Smooth muscle cell (in vitro differentiated cells): ENCODE results near the gene CCL17. TPM values are rescaled to one million over a fixed set of nuclear protein-coding genes. Genes with fewer than 3 reads are reported as not detected.
"Not testable (repeated sequence)": the region's sequence is repeated elsewhere in the genome, so short reads cannot be mapped to it uniquely, and the experiment has no call there.

ENCODE experiments used
- DNase-seq: peaks from one replicate; lab custom pipeline; 2025; ENCODE audit not compliant: unreplicated experiment; lab: John Stamatoyannopoulos, UW
- H2AFZ ChIP-seq: fragments of 200-600 bp; sonication (generic); 2 replicates; pipeline ENCODE4 v1.6.0; 2016; ENCODE audit warnings: antibody characterized with exemption, low read depth, mild to moderate bottlenecking
- H3F3A ChIP-seq: fragments of 200-600 bp; sonication (generic); 2 replicates; pipeline ENCODE4 v1.6.0; 2017; ENCODE audit warnings: antibody characterized with exemption, low read depth
- H3K27ac ChIP-seq: fragments of 200-600 bp; sonication (generic); 2 replicates; pipeline ENCODE4 v1.5.1; 2016; ENCODE audit warnings: low read depth, mild to moderate bottlenecking
- H3K27me3 ChIP-seq: fragments of 200-600 bp; sonication (generic); 2 replicates; pipeline ENCODE4 v1.6.1; 2016; ENCODE audit warnings: low read depth, mild to moderate bottlenecking
- H3K36me3 ChIP-seq: fragments of 200-600 bp; sonication (generic); 2 replicates; pipeline ENCODE4 v1.5.1; 2016; ENCODE audit warnings: low read depth
- H3K4me1 ChIP-seq: fragments of 200-600 bp; sonication (generic); 2 replicates; pipeline ENCODE4 v1.5.1; 2016; ENCODE audit warnings: low read depth
- H3K4me2 ChIP-seq: fragments of 200-600 bp; sonication (generic); 2 replicates; pipeline ENCODE4 v1.6.0; 2016; ENCODE audit warnings: mild to moderate bottlenecking
- H3K4me3 ChIP-seq: fragments of 200-600 bp; sonication (generic); 2 replicates; pipeline ENCODE4 v1.5.1; 2016; ENCODE audit warnings: mild to moderate bottlenecking
- H3K79me2 ChIP-seq: fragments of 200-600 bp; sonication (generic); 2 replicates; pipeline ENCODE4 v1.6.0; 2016; ENCODE audit warnings: low read depth, mild to moderate bottlenecking
- H3K9ac ChIP-seq: fragments of 200-600 bp; sonication (generic); 2 replicates; pipeline ENCODE4 v1.6.0; 2016; ENCODE audit warnings: low read depth
- H3K9me3 ChIP-seq: fragments of 200-600 bp; sonication (generic); replicated peaks from 2 replicates; pipeline ENCODE4 v1.5.1; 2016; ENCODE audit warnings: low read depth
- H4K20me1 ChIP-seq: fragments of 200-600 bp; sonication (generic); 2 replicates; pipeline ENCODE4 v1.6.0; 2016; ENCODE audit warnings: low read depth
- CTCF ChIP-seq: fragments of 200-600 bp; sonication (generic); IDR thresholded peaks from 2 replicates; pipeline ENCODE4 v1.5.1; 2017; ENCODE audit warnings: borderline replicate concordance, mild to moderate bottlenecking, antibody characterized with exemption; ENCODE audit not compliant: insufficient read depth, poor library complexity, severe bottlenecking
- WGBS: methylation state at CpG from one replicate; pipeline ENCODE4 v1.1.7; 2016; ENCODE audit warnings: low lambda C conversion rate; 5-methylcytosine and 5-hydroxymethylcytosine counted together
- polyA plus RNA-seq: library from polyadenylated mRNA; unstranded; fragments of >200 nt; fragmentation: Nextera tagmentation; extraction: Ambion mirVana; gene quantifications from 2 replicates; pipeline ENCODE4 v1.2.1, GENCODE V29; 2016
- total RNA-seq: library from RNA; depleted of rRNA; stranded (reverse); fragments of >200 nt; gene quantifications from 2 replicates; pipeline ENCODE4 v1.2.3, GENCODE V29; 2014

CCL17 gene
- total and polyA plus RNA-seq, 2 experiments from 2014 or later = not detected

- TF ChIP-seq CTCF = no peak
- Histone ChIP-seq H3K9me3 (no peaks in the 10 kb centered on the region), H3K79me2 (no peaks in the 10 kb centered on the region), H3K4me2 (no peak overlapping the region), H3K9ac (no peak overlapping the region), H3K4me1 (no peaks in the 10 kb centered on the region), H3K27ac (no peak overlapping the region), H2AFZ (no peak overlapping the region), H3K27me3 (no peaks in the 10 kb centered on the region), H3F3A (no peaks in the 10 kb centered on the region), H3K4me3 (no peak overlapping the region), H3K36me3 (peaks cover 29% of the 10 kb centered on the region), H4K20me1 (peaks cover 6% of the 10 kb centered on the region)
- no peak for DNase-seq
- WGBS = 97% methylated on average over 2 of the region's 2 CpGs
Observed at GRCh38 chr16:57434003-57434402, 29.4 kb downstream of the CCL17 start.

GRCh38 chr16:57435838-57436237 is 31.3 kb downstream of the CCL17 start:
- WGBS = 100% methylated on average over 1 of the region's 1 CpG
- Histone ChIP-seq H3F3A (no peaks in the 10 kb centered on the region), H3K4me1 (no peaks in the 10 kb centered on the region), H3K79me2 (no peaks in the 10 kb centered on the region), H3K9ac (no peak overlapping the region), H3K9me3 (no peaks in the 10 kb centered on the region), H3K27ac (no peak overlapping the region), H2AFZ (no peak overlapping the region), H3K36me3 (peaks cover 30% of the 10 kb centered on the region), H3K27me3 (no peaks in the 10 kb centered on the region), H4K20me1 (peaks cover 6% of the 10 kb centered on the region), H3K4me3 (no peak overlapping the region), H3K4me2 (no peak overlapping the region)
- no peak for DNase-seq
- no peak for TF ChIP-seq CTCF

- not testable (repeated sequence) for DNase-seq, H4K20me1 ChIP-seq, H3K9me3 ChIP-seq, H3K9ac ChIP-seq, H3K27me3 ChIP-seq, H3K4me3 ChIP-seq, H3F3A ChIP-seq, H3K27ac ChIP-seq, H3K4me1 ChIP-seq, H2AFZ ChIP-seq, H3K4me2 ChIP-seq
- WGBS = 86% methylated on average over 8 of the region's 8 CpGs
- Histone ChIP-seq H3K79me2 (peaks cover 39% of the 10 kb centered on the region), H3K36me3 (peaks cover 11% of the 10 kb centered on the region)
Observed at GRCh38 chr16:57439947-57440346, 35.4 kb downstream of the CCL17 start.

- not testable (repeated sequence) for H3K4me2 ChIP-seq, H4K20me1 ChIP-seq, H3K36me3 ChIP-seq, H3K27ac ChIP-seq, H3F3A ChIP-seq, H3K9ac ChIP-seq, H3K27me3 ChIP-seq, H3K4me3 ChIP-seq, DNase-seq, H2AFZ ChIP-seq, H3K9me3 ChIP-seq, H3K4me1 ChIP-seq
- peaks cover 45% of the 10 kb centered on the region for H3K79me2 ChIP-seq
- WGBS = 96% methylated on average over 8 of the region's 8 CpGs
Observed at GRCh38 chr16:57440551-57440950, 36.0 kb downstream of the CCL17 start.

- H3K4me1 ChIP-seq = peaks cover 8% of the 10 kb centered on the region
- H3F3A ChIP-seq = no peaks in the 10 kb centered on the region
- no peaks in the 10 kb centered on the region for H3K9me3 ChIP-seq
- H3K36me3 ChIP-seq = peaks cover 7% of the 10 kb centered on the region
- TF ChIP-seq CTCF = no peak
- H3K9ac ChIP-seq = no peak overlapping the region
- H2AFZ ChIP-seq = no peak overlapping the region
- no peak overlapping the region for H3K4me3 ChIP-seq
- WGBS = 93% methylated on average over 3 of the region's 3 CpGs
- H4K20me1 ChIP-seq = no peaks in the 10 kb centered on the region
- H3K27me3 ChIP-seq = no peaks in the 10 kb centered on the region
- H3K4me2 ChIP-seq = no peak overlapping the region
- H3K27ac ChIP-seq = no peak overlapping the region
- DNase-seq = no peak
- peaks cover 78% of the 10 kb centered on the region for H3K79me2 ChIP-seq
Observed at GRCh38 chr16:57444711-57445110, 40.1 kb downstream of the CCL17 start.
